HepG2 (cell line): ENCODE data around the gene SYNE1.
"Not testable (repeated sequence)": the region's sequence is repeated elsewhere in the genome, so short reads cannot be mapped to it uniquely, and the experiment has no call there.

ENCODE experiments used
- POLR2A ChIP-seq, 2 experiments: IDR thresholded peaks; 2 replicates each; pipeline ENCODE4 v1.6.1; 2011; ENCODE audit warnings: low read depth in 2 of 2, low read length in 2 of 2, mild to moderate bottlenecking in 1 of 2, moderate library complexity in 1 of 2; ENCODE audit not compliant: insufficient read depth in 1 of 2
- SMAD3 ChIP-seq: sonication (generic); formaldehyde crosslinking; IDR thresholded peaks from 2 replicates; pipeline ENCODE4 v1.4.0; 2020; ENCODE audit warnings: missing genetic modification reagents
- ZKSCAN8 ChIP-seq: IDR thresholded peaks from 2 replicates; pipeline ENCODE4 v1.6.1; 2016; ENCODE audit warnings: borderline replicate concordance, missing genetic modification reagents, missing compliant biosample characterization
- ZNF558 ChIP-seq: sonication (generic); formaldehyde crosslinking; IDR thresholded peaks from 2 replicates; pipeline ENCODE4 v1.9.0; 2022; ENCODE audit warnings: mild to moderate bottlenecking, missing genetic modification reagents, borderline replicate concordance
- ZNF766 ChIP-seq: sonication (generic); formaldehyde crosslinking; IDR thresholded peaks from 2 replicates; pipeline ENCODE4 v1.5.0; 2020; ENCODE audit warnings: missing genetic modification reagents, borderline replicate concordance
- TF ChIP-seq, protein P1 (sequence below), 2 experiments: fragments of 450-650 bp in 1 of 2; sonication (generic) in 1 of 2; formaldehyde crosslinking; IDR thresholded peaks; 2 replicates each; pipeline versions ENCODE4 v1.5.0 to v1.8.0; 2020 to 2022; ENCODE audit warnings: mild to moderate bottlenecking in 1 of 2, missing genetic modification reagents in 1 of 2

- TF ChIP-seq ZNF558 (CRISPR knock-in tag); SMAD3 (CRISPR knock-in tag); ZKSCAN8 (CRISPR knock-in tag); ZNF766 (CRISPR knock-in tag); POLR2A (IDR thresholded peaks at IDR 0.05; ENCODE audit: insufficient read depth in 1 of 2, low read depth in 2 of 2, low read length in 2 of 2): not testable (repeated sequence)
- TF ChIP-seq, protein P1, sequence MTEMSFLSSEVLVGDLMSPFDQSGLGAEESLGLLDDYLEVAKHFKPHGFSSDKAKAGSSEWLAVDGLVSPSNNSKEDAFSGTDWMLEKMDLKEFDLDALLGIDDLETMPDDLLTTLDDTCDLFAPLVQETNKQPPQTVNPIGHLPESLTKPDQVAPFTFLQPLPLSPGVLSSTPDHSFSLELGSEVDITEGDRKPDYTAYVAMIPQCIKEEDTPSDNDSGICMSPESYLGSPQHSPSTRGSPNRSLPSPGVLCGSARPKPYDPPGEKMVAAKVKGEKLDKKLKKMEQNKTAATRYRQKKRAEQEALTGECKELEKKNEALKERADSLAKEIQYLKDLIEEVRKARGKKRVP (CRISPR knock-in tag; IDR thresholded peaks at IDR 0.05): not testable (repeated sequence)
These were observed 560.9 kb downstream of the SYNE1 start for GRCh38 chr6:152076242-152076641.
